ENCODE data around the gene CABLES1.

Gene CABLES1

GRCh38 chr18:23306822-23307221 lies 171.5 kb downstream of the CABLES1 start:
- Histone ChIP-seq H3K9me3 (ENCODE audit: severe bottlenecking) (no peaks in the 10 kb centered on the region), H3K27ac (no peak overlapping the region), H3K4me3 (ENCODE audit: low read depth, low read length) (no peak overlapping the region), H3K27me3 (ENCODE audit: insufficient read depth, low read depth, severe bottlenecking) (no peaks in the 10 kb centered on the region), H3K36me3 (no peaks in the 10 kb centered on the region)
- DNase-seq = no peak
- no peak for TF ChIP-seq CTCF (IDR thresholded peaks at IDR 0.05; ENCODE audit: low read depth, low read length)

- TF ChIP-seq CTCF (IDR thresholded peaks at IDR 0.05; ENCODE audit: low read depth, low read length) = no peak
- H3K4me3 ChIP-seq (ENCODE audit: low read depth, low read length) = no peak overlapping the region
- H3K27me3 ChIP-seq (ENCODE audit: insufficient read depth, low read depth, severe bottlenecking) = no peaks in the 10 kb centered on the region
- no peaks in the 10 kb centered on the region for H3K36me3 ChIP-seq
- no peak for DNase-seq
- H3K27ac ChIP-seq = no peak overlapping the region
- no peaks in the 10 kb centered on the region for H3K9me3 ChIP-seq (ENCODE audit: severe bottlenecking)
Measured at GRCh38 chr18:23307567-23308295, 172.4 kb downstream of the CABLES1 start.

All from WERI-Rb-1 (cell line).